ENCODE data around the gene DNAJC28.
A peak's percentile ranks its signal among the peaks of the same experiment; 100 is the strongest.
"Not testable (repeated sequence)": the region's sequence is repeated elsewhere in the genome, so short reads cannot be mapped to it uniquely, and the experiment has no call there.

Gene DNAJC28

GRCh38 chr21:33481314-33481943, 10.1 kb downstream of the DNAJC28 start:
- DNase-seq (ENCODE audit: low spot score): no peak

GRCh38 chr21:33480481-33481103, 10.9 kb downstream of the DNAJC28 start:
- DNase-seq (ENCODE audit: low spot score): no peak

DNA sequence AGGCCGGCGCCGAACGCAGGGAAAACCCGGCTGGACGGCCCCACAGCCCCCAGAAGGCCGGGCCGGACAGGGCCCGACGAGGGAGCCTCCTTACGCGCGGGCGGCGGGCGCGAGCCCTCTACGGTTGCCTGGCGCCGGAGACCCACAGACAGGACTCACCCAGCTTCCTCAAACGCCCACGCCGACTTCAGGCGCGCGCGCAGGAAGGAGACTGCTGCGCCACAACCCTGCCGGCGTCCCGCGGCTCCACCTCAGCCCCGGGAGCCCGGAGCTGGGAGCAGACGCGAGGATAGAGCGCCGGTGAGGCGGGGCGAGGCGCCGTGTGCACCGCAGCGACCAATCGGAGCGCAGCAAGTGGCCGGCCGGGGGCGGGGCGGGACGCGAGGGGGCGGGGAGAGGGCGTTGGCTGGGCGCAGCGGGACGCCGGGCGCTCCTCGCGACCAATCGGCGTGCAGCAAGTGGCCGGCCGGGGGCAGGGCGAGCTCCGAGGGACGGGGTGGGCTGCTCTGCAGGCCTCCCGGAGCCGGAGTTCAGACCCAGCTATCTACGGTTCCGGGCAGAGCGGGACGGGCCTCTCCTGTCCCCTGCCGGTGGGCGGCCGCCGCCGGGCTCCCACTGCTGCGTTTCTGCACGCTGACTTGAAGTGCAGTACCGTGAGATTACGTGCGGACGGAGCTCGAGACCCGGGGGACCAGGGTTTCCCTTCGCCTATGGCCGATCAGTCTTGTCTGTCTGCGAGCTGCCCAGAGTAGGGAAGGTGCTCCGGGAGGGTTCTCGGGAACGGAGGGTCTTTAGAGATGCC, 11.6 kb downstream of the DNAJC28 start, which contains the start of gene TMEM50B:
TSS of gene TMEM50B (minus strand) at position 296 of the 802 bp plus-strand sequence. CDS start 11,089 bp downstream, outside the sequence.
- DNase-seq (ENCODE audit: low spot score): peak; percentile 96

GRCh38 chr21:33478935-33479678, 12.4 kb downstream of the DNAJC28 start:
- peak; percentile 21 for DNase-seq (ENCODE audit: low spot score)

DNA sequence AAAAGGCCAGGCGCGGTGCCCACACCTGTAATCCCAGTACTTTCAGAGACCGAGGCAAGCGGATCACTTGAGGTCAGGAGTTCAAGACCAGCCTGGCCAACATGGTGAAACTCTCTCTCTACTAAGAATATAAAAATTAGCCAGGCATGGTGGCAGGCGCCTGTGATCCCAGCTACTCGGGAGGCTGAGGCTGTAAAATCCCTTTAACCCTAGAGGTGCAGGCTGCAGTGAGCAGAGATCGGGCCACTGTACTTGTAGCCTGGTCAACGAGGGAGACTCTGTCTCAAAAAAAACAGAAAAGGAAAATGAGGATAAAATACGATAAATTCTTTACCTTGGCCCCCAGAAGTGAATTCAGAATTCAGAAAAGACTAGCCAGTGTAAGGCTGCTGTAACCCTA, 13.3 kb downstream of the DNAJC28 start:
- DNase-seq (ENCODE audit: low spot score): no peak

- no peak for DNase-seq (ENCODE audit: low spot score)
These were observed 14.4 kb downstream of the DNAJC28 start for GRCh38 chr21:33477066-33477465.

DNA sequence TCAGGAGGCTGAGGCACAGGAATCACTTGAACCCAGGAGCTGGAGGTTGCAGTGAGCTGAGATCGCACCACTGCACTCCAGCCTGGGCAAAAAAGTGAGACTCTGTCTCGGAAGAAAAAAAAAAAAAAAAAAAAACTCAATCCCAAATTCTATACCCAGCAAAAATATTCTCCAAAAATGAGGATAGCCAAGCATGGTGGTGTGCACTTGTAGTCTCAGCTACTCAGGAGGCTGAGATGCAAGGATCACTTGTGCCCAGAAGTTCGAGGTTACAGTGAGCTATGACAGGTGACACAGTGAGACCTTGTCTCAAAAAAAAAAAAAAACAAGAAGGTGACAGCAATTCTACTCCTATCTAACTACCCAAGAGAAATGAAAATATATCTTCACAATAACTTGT, 18.2 kb downstream of the DNAJC28 start:
- no peak for DNase-seq (ENCODE audit: low spot score)

DNA sequence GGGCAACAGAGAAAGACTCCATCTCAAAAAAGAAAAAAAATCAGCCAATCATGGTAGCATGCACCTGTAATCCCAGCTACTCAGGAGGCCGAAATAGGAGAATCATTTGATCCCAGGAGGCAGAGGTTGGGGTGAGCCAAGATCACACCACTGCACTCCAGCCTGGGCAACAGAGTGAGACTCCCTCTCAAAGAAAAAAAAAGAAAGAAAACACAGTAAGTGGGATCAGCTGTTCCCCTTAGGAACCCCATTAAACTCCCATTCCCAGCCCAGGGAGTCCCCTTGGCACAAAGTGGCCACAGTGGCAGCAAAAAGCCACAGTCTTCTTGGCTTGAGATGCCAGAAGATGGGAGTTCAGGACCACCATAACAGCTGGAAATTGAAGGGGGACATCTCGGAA, 20.8 kb downstream of the DNAJC28 start:
- DNase-seq (ENCODE audit: low spot score): no peak

DNA sequence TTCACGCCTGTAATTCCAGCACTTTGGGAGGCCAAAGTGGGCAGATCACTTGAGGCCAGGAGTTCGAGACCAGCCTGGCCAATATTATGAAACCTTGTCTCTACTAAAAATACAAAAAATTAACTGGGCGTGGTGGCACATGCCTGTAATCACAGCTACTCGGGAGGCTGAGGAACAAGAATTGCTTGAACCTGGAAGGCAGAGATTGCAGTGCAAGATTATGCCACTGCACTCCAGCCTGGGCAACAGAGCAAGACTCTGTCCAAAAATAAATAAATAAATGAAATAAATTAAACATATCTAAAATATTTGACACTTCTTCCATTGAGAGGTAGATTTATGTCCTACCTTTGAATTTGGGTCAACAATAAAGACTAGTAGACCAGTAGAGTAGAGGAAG, 22.3 kb downstream of the DNAJC28 start:
- not testable (repeated sequence) for DNase-seq (ENCODE audit: low spot score)

GRCh38 chr21:33461538-33462250, 29.8 kb downstream of the DNAJC28 start:
- DNase-seq (ENCODE audit: low spot score): no peak

DNA sequence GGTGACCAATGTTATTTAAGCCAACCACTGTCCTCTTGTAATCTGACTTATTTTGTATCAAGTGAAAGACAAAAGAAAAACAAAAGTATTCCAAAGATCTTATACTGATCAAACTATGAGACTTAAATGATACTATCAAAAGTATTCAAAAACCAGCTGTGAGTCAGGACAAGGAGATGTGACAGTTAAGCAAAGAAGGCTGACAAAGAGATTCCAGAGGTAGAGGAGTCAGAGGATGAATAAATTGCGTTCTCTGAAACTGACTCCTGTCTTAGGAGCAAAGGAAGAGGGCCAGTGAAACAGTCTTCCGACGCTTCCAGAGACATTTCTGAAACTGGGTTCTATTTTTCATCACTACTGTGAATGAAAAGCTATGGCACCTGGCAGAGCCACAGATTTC, 32.7 kb downstream of the DNAJC28 start:
- DNase-seq (ENCODE audit: low spot score): no peak

DNA sequence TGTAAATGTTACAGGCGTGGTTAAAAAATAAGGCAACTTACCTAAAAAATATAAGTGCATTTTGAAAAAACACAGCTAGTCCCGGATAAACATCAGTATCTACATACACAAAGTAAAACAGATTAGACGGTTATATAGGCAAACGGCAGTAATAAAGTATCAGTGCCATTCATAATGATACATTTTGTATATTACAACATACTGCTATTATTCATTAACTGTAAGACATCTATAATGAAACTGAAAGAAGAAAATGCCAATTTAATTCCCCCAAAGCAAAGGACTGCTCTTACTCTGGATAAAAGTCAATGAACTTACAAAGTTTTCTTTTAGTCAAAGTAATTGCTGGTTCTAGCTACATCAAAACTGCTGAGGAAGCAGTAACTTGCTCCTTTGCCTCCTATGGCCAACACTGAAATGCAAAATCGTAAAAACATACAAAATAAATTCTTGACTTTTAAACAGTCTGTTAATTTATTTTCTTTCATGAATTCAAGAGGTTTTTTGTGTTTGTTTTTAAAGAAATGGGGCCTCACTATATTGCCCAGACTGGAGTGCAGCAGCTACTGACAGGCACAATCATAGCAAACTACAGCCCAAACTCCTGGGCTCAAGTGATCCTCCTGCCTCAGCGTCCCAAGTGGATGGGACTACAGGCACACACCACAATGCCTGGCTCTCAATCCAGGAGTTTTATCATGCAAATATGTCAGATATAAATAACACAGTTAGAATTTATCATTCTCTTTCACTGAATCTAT, 35.6 kb downstream of the DNAJC28 start:
- DNase-seq (ENCODE audit: low spot score): no peak

GRCh38 chr21:33452362-33452761, 39.2 kb downstream of the DNAJC28 start:
- DNase-seq (ENCODE audit: low spot score): no peak

DNA sequence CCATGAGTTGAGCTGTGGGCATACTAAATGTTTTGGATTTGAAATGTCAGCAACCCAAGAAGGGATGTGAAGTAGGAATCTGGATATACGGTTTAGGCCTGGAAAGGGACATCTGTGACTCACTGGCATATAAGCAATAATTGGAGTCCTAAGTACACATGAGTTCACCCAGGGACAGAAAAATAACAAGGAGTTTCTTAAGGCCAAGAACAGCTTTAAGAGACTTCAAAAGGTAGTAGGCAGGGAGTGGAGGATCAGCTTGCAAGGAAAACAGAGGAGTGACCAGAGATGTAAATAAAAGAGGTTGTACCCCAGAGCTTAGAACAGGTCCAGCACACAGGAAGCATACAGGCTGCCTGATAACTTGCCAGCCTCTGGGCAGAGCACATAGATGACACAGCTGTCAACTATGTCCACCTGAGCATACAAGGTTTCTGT, 39.9 kb downstream of the DNAJC28 start:
- no peak for DNase-seq (ENCODE audit: low spot score)

DNA sequence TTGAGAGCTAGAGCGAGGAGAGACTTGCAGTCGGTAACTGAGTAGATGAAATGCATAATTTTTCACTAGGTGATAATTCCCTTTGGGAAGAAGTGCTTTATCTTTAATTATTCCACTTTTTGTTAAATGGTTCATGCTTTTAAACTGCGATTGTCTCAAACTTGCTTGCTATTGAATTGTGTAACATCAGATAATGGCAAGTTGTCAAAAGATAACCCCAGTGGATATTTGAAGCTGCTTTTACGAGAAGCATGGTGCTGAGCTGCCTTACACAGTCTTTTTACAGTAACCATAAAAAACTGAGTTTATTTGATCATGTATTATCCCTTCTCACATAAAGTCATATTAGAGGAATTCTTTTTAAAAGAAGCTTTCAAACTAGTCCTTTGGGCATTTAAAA, 41.9 kb downstream of the DNAJC28 start:
- DNase-seq (ENCODE audit: low spot score): no peak

DNA sequence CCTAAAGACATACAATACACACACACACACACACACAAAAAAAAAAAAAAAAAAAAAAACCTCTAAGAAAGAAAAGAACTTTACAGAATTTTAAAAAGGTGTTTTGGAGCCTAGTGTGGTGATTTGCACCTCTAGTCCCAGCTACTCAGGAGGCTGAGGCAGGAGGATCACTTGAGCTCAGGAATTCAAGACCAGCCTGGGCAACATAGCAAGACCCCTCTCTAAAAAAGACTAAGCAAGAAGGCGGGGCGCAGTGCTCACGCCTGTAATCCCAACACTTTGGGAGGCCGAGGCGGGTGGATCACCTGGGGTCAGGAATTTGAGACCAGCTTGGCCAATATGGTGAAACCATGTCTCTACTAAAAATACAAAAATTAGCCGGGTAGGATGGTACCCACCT, 44.9 kb downstream of the DNAJC28 start:
- not testable (repeated sequence) for DNase-seq (ENCODE audit: low spot score)

DNA sequence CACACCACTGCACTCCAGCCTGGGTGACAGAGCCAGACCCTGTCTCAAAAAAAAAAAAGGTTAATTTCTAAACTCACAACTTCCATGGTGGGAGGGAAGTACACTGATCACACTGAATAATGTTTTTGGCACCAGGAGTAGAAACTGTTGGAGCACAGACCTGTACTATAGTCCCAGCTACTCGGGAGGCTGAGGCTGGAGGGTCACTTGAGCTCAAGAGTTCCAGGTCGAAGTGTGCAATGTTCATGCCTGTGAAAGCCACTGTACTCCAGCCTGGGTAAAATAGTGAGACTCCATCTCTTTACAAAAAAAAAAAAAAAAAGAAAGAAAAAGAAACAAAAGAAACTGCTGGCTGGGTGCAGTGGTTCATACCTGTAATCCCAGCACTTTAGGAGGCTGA, 47.0 kb downstream of the DNAJC28 start:
- no peak for DNase-seq (ENCODE audit: low spot score)

DNA sequence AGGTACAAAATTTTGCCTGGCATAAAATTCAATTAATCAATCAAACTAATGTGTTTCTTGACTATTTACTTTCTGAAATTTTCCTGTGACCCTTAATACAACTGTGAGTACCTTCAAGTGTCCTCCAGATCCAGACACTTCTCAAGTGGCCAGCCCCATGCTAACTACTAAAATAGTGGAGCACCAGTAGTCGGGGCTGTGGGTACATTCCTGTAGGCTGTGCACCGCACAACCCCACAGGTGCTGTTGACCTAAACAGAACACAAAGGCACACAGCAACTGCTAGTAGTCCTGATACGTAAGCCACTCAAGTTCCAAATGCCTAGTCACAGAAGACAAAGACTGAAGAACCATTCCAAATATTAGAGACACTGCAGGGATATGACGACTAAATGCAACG, 48.3 kb downstream of the DNAJC28 start:
- no peak for DNase-seq (ENCODE audit: low spot score)

GRCh38 chr21:33441489-33442477, 49.7 kb downstream of the DNAJC28 start:
- DNase-seq (ENCODE audit: low spot score): no peak

Measured in CD4-positive, alpha-beta T cell treated with Interleukin-6 at 100 ng/mL for 8 hours (primary cell).